ENCODE measurements around the gene TP53. TPM values are rescaled to one million over a fixed set of nuclear protein-coding genes. Genes with fewer than 3 reads are reported as not detected.

Gene TP53
- total and polyA plus RNA-seq, 9 of the 15 experiments (the other 6 are each of a cell fraction or from before 2014, with no cell fraction given): 2.8 to 14.0 (median 7.1) TPM

- ATAC-seq (no peak), FAIRE-seq (no peak), DNase-seq (ENCODE audit: extremely low read depth in 1 of 4, low spot score in 3 of 4) (no peak)
- H3K4me2 ChIP-seq (ENCODE audit: insufficient read depth, low read length): no peak overlapping the region
- no peaks in the 10 kb centered on the region for H3K36me3 ChIP-seq (ENCODE audit: control insufficient read depth, insufficient read depth, low read length)
- ChIA-PET CTCF (ENCODE audit: low intra/inter-chr PET ratio) (no interaction called here), POLR2A (interaction anchor here (0.7 to 7.6 kb wide), 2 partner anchors 19 to 46 kb away, joined by 3 to 67 read pairs; partner anchors contain the start of genes TP53 and WRAP53)
- H3K9me3 ChIP-seq (replicated peaks; ENCODE audit: control insufficient read depth, insufficient read depth, low read depth, low read length): no peaks in the 10 kb centered on the region
- H3K27me3 ChIP-seq (ENCODE audit: control insufficient read depth in 2 of 2, insufficient read depth in 2 of 2, low read length in 2 of 2): peaks cover 7 to 28% of the 10 kb centered on the region in 2 experiments; a peak in 4 of 5 replicates
- in situ Hi-C loops (cut with MboI): no loop called here
- no peak overlapping the region for H3K9ac ChIP-seq (ENCODE audit: insufficient read depth in 1 of 2, low read depth in 2 of 2, low read length in 2 of 2)
- 11% methylated on average over 3 of the region's 3 CpGs for WGBS (ENCODE audit: insufficient coverage, low coverage, missing lambda C conversion rate)
- no peaks in the 10 kb centered on the region for H4K20me1 ChIP-seq (replicated peaks; ENCODE audit: control insufficient read depth, insufficient read depth, low read length)
- peaks cover 2 to 23% of the 10 kb centered on the region in 2 experiments; a peak in 3 of 5 replicates for H3K4me1 ChIP-seq (replicated peaks in 1 of 2; ENCODE audit: control insufficient read depth in 2 of 2, insufficient read depth in 2 of 2, low read length in 2 of 2)
- no peak overlapping the region for H3K27ac ChIP-seq (ENCODE audit: extremely low read depth, low read depth, low read length)
- H3K9me1 ChIP-seq (ENCODE audit: control insufficient read depth, insufficient read depth, low read length): no peaks in the 10 kb centered on the region
- H3K79me2 ChIP-seq (ENCODE audit: control insufficient read depth, insufficient read depth, low read length): no peaks in the 10 kb centered on the region
- no peak overlapping the region for H2AFZ ChIP-seq (ENCODE audit: low read depth, low read length)
- intact Hi-C loops (cut with micrococcal nuclease): no loop called here
- BruUV-seq (replicated peaks): no TSS peak
- no peak overlapping the region for H3K4me3 ChIP-seq
- no peak for TF ChIP-seq CTBP1 (IDR thresholded peaks at IDR 0.05; ENCODE audit: borderline replicate concordance)
- TF ChIP-seq RBM25 (IDR thresholded peaks at IDR 0.05; ENCODE audit: low read depth, low read length, severe bottlenecking): peak; percentile 16
- no peak for TF ChIP-seq HMG20A (CRISPR knock-in tag; conservative IDR thresholded peaks at IDR 0.05)
- TF ChIP-seq TCF7 (IDR thresholded peaks at IDR 0.05; ENCODE audit: borderline replicate concordance): no peak
Measured at GRCh38 chr17:7706631-7707354, 19.5 kb upstream of the TP53 start.
